DMS79 treated with DMSO at 0.1 percent for 48 hours (cell line): Measurements from ENCODE around the gene SYT2.
"Not testable (repeated sequence)": the region's sequence is repeated elsewhere in the genome, so short reads cannot be mapped to it uniquely, and the experiment has no call there.

Source experiments
- DNase-seq: peaks from one replicate; lab custom pipeline; 2025; lab: John Stamatoyannopoulos, UW

SYT2 gene

DNA sequence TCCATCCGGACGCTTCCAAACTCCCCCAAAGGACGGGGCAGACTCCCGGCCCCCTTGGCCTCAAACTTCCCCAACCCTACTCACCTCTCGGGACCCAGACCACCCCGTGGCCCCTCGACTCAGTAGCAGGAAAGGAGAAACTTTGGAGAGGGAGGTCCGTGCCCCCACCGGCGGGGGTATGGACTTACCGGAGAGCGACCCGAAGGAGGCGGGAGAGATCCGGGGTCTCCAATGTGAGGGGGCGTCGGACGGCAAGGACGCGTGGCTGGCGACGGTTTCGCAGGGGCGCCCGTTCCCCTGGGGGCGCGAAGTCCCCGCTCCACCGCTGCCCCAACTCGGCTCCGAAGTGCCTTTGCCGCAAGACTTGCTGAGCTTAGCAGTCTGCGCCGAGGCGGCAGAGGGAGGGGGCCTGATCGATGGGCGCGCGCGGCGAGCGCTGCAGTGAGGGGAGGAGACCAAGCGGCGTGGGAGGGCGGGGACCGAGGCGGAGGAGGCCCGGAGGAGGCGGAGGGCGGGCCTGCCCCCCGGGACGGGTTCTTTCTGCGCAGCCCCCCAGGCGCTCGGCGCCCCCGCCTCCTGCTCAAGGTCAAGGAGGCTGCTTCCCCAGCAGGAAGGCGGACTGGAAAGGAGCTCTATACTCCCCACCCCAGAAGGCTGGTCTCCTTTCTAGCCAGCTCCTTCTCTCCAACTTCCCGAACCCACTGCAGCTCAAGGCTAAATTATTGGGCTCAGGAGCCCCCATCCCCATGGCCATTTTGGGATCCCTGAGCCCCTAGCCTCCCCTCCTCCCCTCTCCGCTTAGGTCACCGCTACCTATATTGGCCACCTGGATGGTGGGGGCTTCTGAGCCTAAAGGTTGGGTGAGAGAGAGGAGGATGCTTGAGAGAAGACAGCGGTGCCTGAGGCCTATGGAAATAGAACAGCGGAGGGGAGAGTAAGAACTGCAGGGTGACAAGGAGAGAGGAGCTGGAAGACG is at the start of gene SYT2:
Gene SYT2 (minus strand): TSS at position 385 of the 976 bp plus-strand sequence. CDS start 104,682 bp downstream, outside the sequence.
- peak; percentile 51 for DNase-seq

DNA sequence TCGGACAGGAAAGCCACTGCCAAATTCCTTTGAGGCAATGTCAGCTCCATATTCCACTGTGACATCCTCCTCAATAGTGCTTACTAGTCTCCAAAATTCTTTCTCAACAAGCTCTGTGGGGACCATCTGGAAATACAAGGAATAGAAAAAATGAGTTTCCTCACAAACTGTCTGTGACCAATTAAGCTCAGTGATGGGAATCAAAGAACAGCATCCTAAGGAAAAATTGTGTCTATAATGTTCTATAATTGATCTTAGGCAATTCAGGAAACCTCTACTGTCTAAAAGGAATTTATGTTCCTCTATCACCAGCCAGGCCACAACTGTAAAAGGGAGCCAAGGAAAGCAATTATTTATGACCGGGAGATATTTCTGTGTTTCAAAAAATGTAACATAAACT is 46.1 kb upstream of the SYT2 start:
- no peak for DNase-seq

DNA sequence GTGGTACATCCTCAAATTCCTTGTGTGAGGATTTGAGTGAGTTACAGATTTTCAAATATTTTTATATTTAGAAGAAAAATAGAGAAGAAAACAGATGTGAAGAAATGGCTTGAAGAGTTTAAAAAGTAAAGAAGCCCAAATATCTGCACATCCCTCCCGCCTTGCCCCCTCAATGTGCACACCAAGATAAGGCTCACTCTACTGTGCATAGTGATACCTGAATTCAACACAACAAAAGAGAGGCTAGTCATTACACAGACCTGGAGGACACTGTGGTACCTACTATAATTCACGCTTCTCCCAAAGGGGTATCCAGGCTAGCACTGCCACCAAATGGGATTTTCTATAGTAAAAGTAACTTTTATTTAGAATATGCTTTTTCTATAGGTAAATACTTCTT is 44.0 kb upstream of the SYT2 start:
- DNase-seq, result no peak

DNA sequence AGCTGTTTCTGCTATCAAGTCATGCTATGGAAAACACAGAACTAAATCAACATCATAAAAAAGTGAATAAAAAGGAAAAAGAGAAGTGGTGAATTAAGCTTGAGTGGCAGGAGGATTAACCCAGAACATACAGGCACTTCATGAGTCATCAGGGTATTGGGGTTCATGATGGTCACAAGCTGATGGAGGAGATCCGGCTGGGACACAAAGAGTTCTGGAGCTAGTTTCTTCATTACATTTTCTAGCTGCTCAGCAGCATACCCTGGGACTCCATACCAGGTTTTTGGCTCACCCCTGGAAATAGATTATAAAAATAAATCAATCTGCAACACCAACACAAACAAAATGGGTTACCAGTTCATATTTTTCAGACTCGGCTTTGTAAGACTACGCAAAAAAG is 42.5 kb upstream of the SYT2 start:
- no peak for DNase-seq

DNA sequence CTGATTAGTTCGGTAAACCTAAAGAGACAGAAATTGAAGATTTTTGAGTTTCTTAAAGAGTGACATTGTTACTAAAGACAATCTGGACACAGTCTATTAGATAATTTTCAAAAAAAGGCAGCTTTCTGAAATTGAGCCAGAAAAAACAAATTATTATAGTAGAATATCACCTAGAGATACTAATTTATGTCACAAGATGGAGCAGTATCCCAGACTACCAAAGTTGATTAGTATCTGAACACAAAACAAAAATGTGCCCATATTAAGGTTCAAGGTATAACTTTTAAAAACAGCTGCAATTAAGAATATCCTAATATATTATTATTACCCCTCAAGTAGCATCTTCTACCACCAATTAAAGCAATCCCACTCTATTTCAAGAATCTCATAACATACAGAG is 40.5 kb upstream of the SYT2 start:
- DNase-seq, result no peak

DNA sequence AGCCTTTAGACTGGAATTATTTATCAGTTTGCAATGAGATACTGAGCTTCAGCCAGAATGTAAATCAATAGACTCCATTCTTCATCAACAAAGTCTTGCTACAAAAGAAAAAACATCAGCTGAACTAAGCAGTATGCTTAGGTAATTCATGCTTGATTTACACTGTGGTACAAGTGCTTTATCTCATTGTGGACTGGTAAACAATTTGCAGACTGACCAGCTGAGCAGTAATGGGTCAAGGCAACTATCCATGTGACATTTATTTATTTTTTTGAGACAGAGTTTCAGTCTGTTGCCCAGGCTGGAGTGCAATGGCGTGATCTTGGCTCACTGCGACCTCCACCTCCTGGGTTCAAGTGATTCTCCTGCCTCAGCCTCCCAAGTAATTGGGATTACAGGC is 39.8 kb upstream of the SYT2 start:
- no peak for DNase-seq

DNA sequence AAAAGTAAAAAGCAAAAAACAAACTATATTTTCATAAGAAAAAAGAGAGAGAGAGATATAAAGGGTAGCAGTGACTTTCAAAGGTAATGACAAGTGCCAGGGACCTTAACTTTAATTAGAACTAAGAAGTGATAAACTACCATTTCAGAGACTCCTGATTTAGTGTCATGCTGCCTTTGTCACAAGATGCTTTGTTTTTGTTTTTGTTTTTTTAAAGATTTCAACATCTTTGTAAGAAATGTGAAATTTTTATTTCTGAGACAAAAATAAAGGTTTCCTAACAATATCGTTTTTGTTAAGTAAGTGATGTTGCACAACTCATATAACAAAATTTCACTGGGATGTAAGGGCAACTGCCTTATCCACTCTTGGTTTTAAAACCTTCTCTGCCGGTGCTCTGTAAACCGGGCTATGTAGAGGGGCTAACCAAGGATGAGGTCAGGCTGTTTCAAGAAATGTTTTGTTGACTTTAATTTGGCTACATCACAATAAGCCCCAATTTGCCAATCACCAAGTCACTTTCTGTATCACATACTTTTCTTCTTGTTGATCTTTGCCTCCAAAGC is 35.2 kb upstream of the SYT2 start:
- no peak for DNase-seq

DNA sequence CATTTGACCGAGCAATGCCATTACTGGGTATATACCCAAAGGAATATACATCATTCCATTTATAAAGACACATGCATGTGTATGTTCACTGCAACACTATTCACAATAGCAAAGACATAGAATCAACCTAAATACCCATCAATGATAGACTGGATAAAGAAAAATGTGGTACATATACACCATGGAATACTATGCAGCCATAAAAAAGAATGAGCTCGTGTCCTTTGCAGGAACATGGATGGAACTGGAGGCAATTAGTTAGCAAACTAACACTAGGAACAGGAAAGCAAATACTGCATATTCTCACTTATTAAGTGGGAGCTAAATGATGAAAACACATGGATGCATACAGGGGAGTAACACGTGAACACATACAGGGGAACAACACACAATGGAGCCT is 34.5 kb upstream of the SYT2 start:
- DNase-seq, result not testable (repeated sequence)

DNA sequence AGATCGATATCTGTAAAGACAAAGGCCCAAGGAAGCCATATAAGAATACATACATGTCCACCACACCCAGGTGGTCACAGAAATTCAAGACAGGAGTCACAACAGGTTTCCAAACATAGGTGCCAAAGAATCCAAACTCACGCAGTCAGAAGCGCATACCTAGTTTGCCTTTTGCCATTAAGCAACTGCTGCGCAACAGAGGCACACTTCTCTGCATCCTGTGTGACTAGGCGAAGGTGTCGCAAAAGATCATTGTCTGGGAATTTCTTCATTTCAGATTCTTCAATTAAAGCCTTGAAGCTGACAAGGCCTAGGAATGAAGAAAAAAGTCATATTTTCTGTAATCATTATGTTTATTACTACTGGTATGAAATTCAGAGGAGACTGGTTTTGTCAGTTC is 32.2 kb upstream of the SYT2 start:
- no peak for DNase-seq

DNA sequence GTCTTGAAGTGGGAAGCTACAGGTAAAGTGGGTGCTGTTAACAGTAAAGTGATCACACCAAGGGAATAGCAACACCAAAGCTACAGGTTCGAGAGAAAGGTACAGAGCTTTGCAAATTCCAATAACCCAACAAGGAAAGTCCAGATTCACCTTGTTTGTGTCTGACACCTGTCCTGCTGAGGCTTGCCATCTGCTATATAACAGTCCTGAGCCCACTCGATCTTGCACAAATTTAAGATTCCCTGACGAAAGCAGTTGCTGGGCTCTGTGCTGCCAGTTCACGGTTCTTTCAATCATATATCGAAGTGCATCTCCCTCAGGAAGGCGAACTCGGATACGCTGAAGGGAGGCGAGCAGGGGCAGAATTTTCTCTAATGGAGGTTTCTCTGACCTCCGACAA is 23.0 kb upstream of the SYT2 start:
- no peak for DNase-seq

DNA sequence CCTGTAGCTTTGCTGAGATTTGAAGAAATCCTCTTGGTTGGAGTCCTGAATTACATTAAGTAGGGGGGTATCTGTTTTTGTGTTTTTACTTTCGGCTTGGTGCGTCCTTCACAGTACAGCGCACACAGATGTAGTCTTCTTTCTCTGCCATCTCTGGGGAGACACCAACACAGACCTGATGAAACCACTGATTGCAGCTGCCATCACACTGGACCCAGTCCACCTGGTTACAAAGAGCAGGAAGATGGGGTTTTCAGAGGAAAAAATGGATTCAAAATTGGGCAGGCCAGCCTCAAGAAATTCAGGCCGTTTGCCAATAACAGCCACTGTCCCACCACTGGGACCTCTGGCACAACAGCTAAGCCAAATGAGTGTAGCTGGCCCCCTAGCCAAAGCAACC is 18.7 kb upstream of the SYT2 start:
- DNase-seq, result no peak

DNA sequence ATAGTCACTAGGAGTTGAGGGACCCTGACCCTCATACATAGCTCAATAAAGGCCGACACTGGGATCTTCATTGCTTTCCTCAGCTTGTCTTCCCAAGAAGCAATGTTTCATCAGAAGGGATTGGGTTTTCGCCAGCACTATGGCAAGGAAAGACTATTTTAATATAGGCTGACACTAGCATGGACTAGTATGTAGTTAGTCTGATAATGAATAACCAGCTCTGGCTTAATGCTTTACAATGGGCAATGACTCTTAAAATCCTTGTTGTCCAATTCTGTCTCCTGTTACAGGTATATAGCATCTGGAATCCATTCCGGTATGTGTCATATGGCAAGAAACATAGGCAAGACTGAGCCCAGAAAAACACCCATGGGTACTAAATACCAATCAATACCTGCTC is 15.3 kb upstream of the SYT2 start:
- no peak for DNase-seq

DNA sequence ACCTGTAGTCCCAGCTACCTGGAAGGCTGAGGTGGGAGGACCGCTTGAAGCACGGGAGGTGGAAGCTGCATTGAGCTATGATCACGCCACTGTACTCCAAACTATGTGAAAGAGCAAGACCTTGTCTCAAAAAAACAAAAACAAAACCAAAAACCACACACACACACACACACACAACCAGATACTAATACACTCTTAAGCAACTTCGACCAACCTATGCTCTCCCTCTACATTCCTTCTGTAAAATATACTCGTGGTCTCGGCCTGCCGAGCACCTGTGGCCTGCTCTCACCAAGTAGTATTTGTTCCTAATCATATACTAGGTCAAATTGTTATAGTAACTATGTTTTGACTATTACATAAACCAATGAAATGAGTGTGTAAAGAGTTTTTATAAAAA is 13.5 kb upstream of the SYT2 start:
- no peak for DNase-seq

DNA sequence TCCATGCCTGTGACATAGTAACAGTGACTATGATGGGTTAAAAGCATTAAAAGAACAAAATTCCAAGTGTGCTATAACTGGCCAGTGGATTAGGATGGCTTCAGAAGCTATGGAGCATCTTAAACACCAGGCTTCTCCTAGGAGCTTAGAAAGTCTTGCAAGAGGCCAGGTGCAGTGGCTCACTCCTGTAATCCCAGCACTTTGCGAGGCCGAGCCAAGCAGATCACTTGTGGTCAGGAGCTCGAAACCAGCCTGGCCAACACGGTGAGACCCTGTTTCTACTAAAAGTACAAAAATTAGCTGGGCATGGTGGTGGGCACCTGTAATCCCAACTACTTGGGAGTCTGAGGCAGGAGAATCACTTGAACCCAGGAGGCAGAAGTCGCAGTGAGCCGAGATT is 12.8 kb upstream of the SYT2 start:
- not testable (repeated sequence) for DNase-seq

DNA sequence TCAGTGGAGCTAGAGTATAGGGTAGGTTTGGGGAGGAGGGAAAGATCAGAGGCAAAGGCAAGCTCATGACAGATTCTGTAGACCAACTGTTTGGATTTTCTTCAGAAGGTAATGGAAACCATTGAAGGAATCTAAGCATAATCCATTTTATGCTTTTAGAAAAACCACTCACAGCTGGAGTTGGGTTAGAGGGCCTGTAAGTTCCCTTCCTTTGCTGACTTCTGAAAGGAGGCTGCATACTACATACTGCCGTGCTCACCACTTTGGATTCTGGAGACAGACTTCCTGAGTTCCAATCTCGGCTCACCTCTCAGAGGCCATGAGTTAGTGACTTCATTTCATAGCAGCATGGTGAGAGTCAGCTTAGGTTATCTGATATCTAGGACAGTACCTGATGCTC is 6.4 kb upstream of the SYT2 start:
- no peak for DNase-seq

DNA sequence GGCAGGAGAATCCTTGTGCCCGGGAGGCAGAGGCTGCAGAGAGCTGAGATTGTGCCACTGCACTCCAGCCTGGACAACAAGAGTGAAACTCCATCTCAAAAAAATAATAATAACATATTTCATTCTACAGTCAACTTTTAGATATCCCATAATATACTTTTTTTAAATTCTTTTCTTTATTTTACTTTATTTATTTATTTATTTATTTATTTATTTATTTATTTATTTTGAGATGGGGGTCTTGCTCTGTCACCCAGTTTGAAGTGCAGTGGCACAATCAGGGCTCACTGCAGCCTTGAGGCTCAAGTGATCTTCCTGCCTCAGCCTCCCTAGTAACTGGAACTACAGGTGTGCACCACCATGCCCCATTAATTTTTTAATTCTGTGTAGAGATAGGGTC is 3.9 kb upstream of the SYT2 start:
- DNase-seq, result not testable (repeated sequence)

DNA sequence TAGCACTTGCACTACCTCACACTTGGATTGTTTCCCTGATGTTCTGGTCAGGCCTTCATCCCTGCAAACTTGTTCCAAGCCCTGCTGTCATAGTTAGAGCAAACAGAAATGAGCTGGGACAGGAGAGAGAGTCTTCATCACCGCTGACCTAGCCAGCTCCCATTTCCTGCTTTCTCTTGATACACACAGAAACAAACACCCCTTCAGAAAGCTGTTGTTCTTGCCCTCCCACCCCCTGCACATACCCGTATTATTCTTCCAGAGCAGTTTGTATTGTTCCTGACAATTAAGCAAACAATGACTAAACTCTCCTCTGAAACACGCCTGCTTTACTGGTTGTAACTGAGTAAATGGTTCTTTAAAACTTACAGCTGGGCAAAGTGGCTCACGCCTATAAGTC is 2.9 kb upstream of the SYT2 start:
- no peak for DNase-seq

DNA sequence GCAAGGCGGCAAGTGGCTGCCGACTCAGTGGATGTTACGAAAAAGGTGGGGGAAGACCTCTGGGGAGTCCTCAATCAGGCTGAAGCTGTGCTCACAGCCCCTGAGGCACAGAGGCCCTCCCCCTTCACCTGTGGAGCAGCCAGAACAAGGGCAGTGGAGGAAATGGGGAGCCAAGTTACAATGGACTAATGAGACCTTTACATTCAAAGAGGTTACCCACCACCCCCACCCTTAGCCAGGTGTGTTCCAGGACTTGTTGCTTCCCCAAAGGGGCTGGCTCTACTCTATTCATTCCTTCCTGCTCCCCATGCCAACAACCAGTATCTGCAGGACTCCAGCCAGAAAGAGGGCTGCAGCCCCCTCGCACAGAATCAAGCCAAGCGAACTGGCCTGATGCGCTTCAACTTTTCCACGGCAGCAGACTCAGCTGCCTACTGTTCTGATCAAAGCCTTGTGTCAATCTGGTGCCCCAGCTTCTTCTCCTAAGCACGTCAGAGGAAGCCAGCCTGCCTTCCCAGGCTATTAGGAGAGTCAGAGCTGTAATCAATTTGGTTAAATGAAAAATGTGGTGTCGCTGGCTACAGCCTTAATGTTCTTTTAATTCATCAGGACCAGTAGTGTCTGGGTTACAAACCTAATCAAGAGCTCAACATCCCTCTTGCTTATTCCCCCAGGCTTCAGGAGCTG is 1.8 kb upstream of the SYT2 start:
- no peak for DNase-seq

DNA sequence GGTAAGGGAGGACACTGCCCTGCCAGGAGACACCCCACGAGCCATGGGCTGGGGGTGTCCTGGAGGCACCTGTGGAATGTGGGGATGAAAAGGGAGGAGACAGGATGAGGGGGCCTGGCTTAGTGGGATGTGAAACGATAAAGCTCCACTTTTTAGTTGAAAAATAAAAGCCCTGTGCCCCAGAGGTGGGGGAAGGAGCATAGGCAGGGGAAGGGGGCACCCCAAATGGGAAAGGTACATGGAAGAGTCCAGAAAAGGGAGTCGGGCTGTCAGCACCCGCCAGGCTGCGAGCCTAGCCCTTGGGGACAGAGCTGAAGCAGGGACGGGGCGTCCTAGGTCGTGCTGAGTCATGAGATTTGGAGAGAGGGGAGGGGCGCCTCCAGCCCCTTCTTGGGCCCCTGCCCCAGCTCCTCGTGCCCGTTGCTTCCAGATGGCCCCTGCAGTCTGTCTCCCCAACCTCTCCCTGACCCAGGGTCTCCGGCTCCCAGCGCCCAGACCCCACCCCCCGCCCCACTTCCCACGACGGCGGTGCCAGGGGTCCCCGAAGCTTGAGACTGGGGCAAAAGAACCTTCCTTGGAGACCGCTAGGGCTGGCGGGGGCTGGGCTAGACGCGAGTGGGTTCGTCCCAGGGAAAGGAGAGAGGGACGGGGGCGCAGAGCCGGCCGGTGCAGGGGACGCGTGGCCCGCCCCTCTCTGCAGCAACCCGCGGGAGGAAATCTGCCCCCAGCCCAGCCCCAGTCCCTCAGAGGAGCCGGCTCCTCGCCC is 795 bp downstream of the SYT2 start:
- no peak for DNase-seq

DNA sequence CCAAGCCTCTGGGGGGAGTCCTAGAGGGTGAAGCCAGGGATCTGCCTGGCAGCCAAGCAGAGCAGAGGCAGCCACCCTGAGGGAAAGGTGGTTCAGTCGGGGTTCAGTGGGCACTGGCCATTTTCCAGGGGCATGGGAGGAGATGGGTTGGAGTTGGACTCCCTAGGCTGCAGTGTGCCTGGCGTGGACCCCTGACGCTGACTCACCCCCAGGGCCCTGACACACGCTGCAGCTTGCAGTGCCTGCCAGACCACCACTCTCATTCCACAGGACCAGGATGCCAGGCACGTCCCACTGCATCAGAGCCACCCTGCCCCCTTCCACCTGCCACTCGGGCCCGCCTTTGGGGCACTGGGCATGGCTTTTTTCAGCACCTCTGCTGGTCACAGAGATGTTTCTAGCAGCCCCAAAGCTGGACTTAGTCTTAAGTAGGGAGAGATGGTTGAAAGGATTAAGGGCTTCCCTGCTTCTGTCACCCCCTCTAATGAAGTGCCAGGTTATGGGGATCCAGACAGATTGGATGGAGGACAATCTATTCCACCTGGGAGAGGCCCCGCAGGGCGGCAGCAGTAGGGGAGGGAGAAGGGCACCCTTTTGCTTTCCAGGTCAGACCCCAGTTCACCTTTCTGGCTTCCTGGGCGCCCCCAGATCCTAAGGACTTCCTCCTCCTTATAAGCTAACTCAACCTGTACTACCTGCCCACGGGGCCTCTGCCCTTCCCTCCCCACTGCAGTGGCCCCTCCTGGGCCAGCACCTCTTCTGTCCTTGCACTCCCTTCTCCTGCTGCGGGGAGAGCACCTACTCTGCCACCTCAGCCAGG is 1.6 kb downstream of the SYT2 start:
- no peak for DNase-seq

DNA sequence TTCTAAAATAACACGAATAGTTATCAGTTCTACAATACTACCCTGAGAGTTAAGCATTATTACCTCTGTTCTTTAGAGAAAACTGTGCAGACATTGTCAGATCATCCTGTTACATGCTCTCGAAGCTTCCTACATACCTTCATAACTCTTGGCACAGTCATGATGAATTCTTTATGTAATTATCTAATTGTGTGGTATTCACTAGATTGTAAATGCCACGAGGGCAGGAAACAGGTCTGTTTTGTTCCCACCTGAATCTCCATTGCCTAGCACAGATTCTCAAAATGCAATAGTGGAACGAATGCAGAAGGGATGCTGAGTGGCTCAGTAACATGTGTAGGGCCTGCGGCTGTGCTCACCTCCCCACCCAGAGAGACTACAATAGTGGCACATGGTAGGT is 3.4 kb downstream of the SYT2 start:
- no peak for DNase-seq
